KMS-11 (cell line): ENCODE measurements around the gene CCDC85B.

ENCODE experiments used
- H2AFZ ChIP-seq: fragments of 200-600 bp; sonication (generic); 2 replicates; pipeline ENCODE4 v1.6.1; 2016; ENCODE audit warnings: antibody characterized with exemption, mixed run types, low read depth
- H3K27ac ChIP-seq: fragments of 200-600 bp; sonication (generic); 2 replicates; pipeline ENCODE4 v1.6.1; 2016; ENCODE audit warnings: mild to moderate bottlenecking, mixed run types
- H3K27me3 ChIP-seq: fragments of 200-600 bp; sonication (generic); 2 replicates; pipeline ENCODE4 v1.6.1; 2017; ENCODE audit warnings: mild to moderate bottlenecking, low read depth, mixed run types, moderate library complexity; ENCODE audit not compliant: insufficient read depth
- H3K36me3 ChIP-seq: fragments of 200-600 bp; sonication (generic); 2 replicates; pipeline ENCODE4 v1.6.1; 2017; ENCODE audit warnings: mild to moderate bottlenecking, mixed run types; ENCODE audit not compliant: insufficient read depth
- H3K4me1 ChIP-seq: fragments of 200-600 bp; sonication (generic); 2 replicates; pipeline ENCODE4 v1.6.1; 2016; ENCODE audit warnings: mild to moderate bottlenecking, low read depth, mixed run types; ENCODE audit not compliant: poor library complexity, severe bottlenecking
- H3K4me2 ChIP-seq: fragments of 200-600 bp; sonication (generic); 2 replicates; pipeline ENCODE4 v1.7.0; 2016; ENCODE audit warnings: mild to moderate bottlenecking, mixed run types
- H3K4me3 ChIP-seq: fragments of 200-600 bp; sonication (generic); IDR thresholded peaks from 2 replicates; pipeline ENCODE4 v1.6.1; 2017; ENCODE audit warnings: low read depth, low read length, mixed read lengths; ENCODE audit not compliant: insufficient read depth
- H3K79me2 ChIP-seq: fragments of 200-600 bp; sonication (generic); 2 replicates; pipeline ENCODE4 v1.6.1; 2016; ENCODE audit warnings: low read depth, mixed run types; ENCODE audit not compliant: insufficient read depth
- H3K9ac ChIP-seq: fragments of 200-600 bp; sonication (generic); 2 replicates; pipeline ENCODE4 v1.6.1; 2016; ENCODE audit warnings: mild to moderate bottlenecking, mixed run types
- H4K20me1 ChIP-seq: fragments of 200-600 bp; sonication (generic); 2 replicates; pipeline ENCODE4 v1.6.1; 2016; ENCODE audit warnings: mild to moderate bottlenecking, mixed run types; ENCODE audit not compliant: insufficient read depth
- TF ChIP-seq, protein P1 (sequence below): fragments of 200-600 bp; sonication (generic); conservative IDR thresholded peaks from 2 replicates; pipeline ENCODE4 v1.6.1; 2017; ENCODE audit warnings: low read depth, mild to moderate bottlenecking, antibody characterized with exemption, low read length, moderate library complexity, mixed read lengths

The CCDC85B gene

DNA sequence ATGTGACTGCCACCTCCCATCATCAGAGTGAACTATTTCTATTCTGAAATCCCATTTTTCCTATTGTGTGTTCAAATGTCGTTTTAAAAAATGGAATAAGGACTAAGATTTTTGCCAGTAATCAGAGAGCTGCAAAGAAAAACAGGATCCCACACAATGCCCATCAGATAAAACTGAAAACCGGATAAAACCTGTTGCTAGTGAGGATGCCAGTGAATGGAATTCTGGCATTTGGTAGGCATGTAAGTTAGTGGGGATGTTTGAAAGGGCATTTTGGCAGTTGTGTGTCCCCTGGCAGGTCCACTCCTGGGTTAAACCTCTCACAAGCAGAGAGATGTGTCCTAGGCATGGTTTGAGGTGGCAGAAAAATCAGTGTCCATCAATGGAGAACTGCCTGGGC, 34.9 kb downstream of the CCDC85B start:
- Histone ChIP-seq H4K20me1 (no peaks in the 10 kb centered on the region), H3K9ac (no peak overlapping the region), H3K4me3 (no peak overlapping the region), H2AFZ (no peak overlapping the region), H3K4me2 (no peak overlapping the region), H3K27me3 (no peaks in the 10 kb centered on the region), H3K27ac (no peak overlapping the region), H3K79me2 (no peaks in the 10 kb centered on the region), H3K36me3 (no peaks in the 10 kb centered on the region), H3K4me1 (peaks cover 40% of the 10 kb centered on the region)
- TF ChIP-seq, protein P1, sequence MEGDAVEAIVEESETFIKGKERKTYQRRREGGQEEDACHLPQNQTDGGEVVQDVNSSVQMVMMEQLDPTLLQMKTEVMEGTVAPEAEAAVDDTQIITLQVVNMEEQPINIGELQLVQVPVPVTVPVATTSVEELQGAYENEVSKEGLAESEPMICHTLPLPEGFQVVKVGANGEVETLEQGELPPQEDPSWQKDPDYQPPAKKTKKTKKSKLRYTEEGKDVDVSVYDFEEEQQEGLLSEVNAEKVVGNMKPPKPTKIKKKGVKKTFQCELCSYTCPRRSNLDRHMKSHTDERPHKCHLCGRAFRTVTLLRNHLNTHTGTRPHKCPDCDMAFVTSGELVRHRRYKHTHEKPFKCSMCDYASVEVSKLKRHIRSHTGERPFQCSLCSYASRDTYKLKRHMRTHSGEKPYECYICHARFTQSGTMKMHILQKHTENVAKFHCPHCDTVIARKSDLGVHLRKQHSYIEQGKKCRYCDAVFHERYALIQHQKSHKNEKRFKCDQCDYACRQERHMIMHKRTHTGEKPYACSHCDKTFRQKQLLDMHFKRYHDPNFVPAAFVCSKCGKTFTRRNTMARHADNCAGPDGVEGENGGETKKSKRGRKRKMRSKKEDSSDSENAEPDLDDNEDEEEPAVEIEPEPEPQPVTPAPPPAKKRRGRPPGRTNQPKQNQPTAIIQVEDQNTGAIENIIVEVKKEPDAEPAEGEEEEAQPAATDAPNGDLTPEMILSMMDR, result no peak

DNA sequence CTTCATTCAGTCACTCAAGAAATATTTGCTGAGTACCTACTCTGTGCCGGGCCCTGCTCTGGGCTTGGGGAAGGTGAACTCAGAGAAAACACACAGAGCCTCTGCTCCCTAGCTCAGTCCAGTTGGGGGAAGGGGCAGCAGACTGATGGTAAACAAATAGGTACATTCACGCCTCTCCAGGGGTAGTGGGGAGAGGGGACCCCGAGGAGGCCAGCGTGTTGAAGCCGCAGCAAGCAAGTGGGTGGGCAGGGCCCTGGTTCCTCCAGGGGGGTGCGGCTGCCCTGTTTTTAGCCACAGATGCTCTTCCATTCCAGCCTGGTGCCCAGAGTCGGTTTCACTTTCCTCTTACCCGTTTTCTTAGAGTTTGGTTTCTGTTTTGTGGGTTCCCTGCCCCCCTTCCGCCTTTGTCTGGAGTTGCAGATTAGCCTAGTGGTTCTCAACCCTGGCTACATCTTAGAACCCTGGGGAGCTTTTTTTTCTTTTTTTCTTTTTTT, 37.5 kb downstream of the CCDC85B start:
- Histone ChIP-seq H3K4me3 (no peak overlapping the region), H3K4me2 (peak overlapping the region; percentile 91), H2AFZ (peak overlapping the region; percentile 75), H3K27me3 (no peaks in the 10 kb centered on the region), H3K9ac (peak overlapping the region; percentile 47; the same call in 1 of the 2 replicates), H4K20me1 (no peaks in the 10 kb centered on the region), H3K27ac (peak overlapping the region; percentile 86), H3K4me1 (peaks cover 35% of the 10 kb centered on the region), H3K79me2 (no peaks in the 10 kb centered on the region), H3K36me3 (no peaks in the 10 kb centered on the region)
- TF ChIP-seq, protein P1, result no peak

DNA sequence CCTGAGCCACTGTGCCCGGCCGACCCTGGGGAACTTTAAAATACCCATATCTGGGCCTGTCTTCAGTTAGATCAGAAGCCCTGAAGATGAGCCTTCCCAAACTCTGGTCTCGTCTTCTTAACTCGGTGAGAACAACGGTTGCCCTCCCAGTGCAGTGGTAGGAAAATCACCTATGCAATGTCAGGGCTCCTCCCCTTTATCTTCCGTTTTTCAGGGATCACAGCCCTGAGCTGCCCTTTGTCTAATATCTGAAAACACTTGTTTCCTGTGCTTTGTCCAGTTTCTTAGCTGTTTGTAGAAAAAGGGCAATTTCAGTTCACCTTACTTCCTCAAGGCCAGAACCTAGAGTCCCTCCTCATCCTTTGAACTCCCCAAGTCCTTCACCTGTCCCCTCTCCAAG, 38.2 kb downstream of the CCDC85B start:
- H3K27me3 ChIP-seq, result no peaks in the 10 kb centered on the region
- peak overlapping the region; percentile 86 for H3K27ac ChIP-seq
- H2AFZ ChIP-seq, result peak overlapping the region; percentile 75
- H3K4me2 ChIP-seq, result peak overlapping the region; percentile 91
- no peaks in the 10 kb centered on the region for H4K20me1 ChIP-seq
- no peak overlapping the region for H3K4me3 ChIP-seq
- peak overlapping the region; percentile 47; the same call in 1 of the 2 replicates for H3K9ac ChIP-seq
- no peaks in the 10 kb centered on the region for H3K36me3 ChIP-seq
- H3K4me1 ChIP-seq, result peaks cover 35% of the 10 kb centered on the region
- H3K79me2 ChIP-seq, result no peaks in the 10 kb centered on the region
- TF ChIP-seq, protein P1, result no peak

DNA sequence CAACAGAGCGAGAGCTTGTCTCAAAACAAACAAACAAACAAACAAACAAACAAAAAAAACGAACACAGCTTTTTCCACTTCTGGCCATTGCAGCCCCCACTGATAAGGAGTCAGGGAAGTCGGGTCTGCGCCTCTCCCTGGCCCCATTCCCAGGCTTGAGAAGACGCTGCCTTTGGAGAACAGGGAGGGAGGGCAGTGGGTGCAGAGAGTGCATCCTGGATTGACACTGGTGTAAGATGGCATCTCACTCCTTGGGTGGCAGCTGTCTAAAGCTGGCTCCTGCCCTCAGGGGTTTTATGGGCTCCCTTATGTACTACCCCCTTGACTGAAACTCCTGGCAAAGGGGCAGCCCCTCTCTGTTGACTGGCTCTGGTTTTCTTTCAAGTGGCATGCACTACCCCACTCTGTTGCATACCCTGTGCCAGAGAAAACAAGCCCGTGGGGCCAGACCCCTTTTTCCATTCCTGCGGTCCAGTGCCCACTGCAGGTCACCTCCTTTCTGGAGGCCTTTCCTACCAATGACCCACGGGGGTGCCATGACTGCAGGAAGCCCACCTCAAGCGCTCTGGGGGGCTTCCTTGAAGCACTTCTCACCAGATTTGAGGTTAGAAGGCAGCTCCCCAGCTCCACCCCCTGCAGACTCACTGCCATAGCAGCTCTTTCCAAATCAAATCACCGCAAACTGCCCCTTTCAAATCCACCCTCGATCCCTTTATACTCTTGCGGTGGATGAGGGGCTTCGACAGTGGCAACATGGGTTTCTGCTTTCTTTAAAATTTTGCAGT, 41.5 kb downstream of the CCDC85B start:
- Histone ChIP-seq H3K27me3 (no peaks in the 10 kb centered on the region), H3K4me2 (no peak overlapping the region), H3K4me3 (no peak overlapping the region), H3K79me2 (no peaks in the 10 kb centered on the region), H3K9ac (no peak overlapping the region), H3K27ac (no peak overlapping the region), H3K36me3 (no peaks in the 10 kb centered on the region), H4K20me1 (no peaks in the 10 kb centered on the region), H2AFZ (no peak overlapping the region), H3K4me1 (peaks cover 38% of the 10 kb centered on the region)
- TF ChIP-seq, protein P1, result no peak
